ENCODE measurements around the gene AP1M1. TPM values are rescaled to one million over a fixed set of nuclear protein-coding genes. Genes with fewer than 3 reads are reported as not detected.
"Not testable (repeated sequence)": the region's sequence is repeated elsewhere in the genome, so short reads cannot be mapped to it uniquely, and the experiment has no call there.

The AP1M1 gene
- total and polyA plus RNA-seq, 3 experiments from 2014 or later = 113 to 145 (median 120) TPM

DNA sequence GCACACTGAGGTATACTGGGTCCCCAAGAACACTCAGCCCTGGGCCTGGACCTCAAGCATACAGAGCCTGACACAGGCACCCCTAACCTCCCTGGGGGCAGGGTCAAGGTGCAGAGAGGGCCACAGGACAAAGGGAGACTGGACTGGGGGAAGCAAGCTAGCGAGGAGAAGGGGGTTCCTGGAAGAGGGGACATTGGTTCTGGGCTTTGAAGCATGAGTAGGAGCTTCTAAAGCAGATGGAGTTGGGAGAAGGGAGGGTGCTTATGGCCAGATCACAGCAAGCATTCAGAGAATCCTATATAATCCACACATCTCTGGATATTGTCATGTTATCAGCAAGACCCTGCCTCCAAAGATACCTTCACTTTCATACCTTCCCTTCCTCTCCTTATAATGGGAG lies 27.6 kb upstream of the AP1M1 start:
- no peaks in the 10 kb centered on the region for H3K4me1 ChIP-seq (ENCODE audit: insufficient read depth, low read length)
- no peaks in the 10 kb centered on the region for H3K27me3 ChIP-seq (ENCODE audit: insufficient read depth, low read length, poor library complexity, severe bottlenecking)
- no peaks in the 10 kb centered on the region for H3K36me3 ChIP-seq (ENCODE audit: insufficient read depth, low read length)
- POLR2A ChIA-PET = interaction anchor here (0.7 kb wide), 1 partner anchor 8 kb away, joined by 3 read pairs; no protein-coding TSS in a partner anchor
- Mint-ChIP-seq H3K4me1 (peaks cover 4 to 8% (median 6%) of the 10 kb centered on the region in 3 donors), H3K9me3 (peaks cover 0 to 3% (median 0%) of the 10 kb centered on the region in 5 donors), H3K4me3 (no peak overlapping the region), H3K27ac (no peak overlapping the region), H3K27me3 (peaks cover 0 to 4% of the 10 kb centered on the region in 2 donors), H3K36me3 (no peaks in the 10 kb centered on the region)
- CTCF ChIA-PET = interaction anchor here (1.2 kb wide), 1 partner anchor 12 kb away, joined by 4 read pairs; no protein-coding TSS in a partner anchor
- no peak overlapping the region for H3K4me3 ChIP-seq (ENCODE audit: low read length)
- DNase-seq = no peak
- no peak overlapping the region for H3K27ac ChIP-seq (ENCODE audit: low read depth, low read length)
- no peaks in the 10 kb centered on the region for H3K9me3 ChIP-seq (ENCODE audit: low read length)

GRCh38 chr19:16175954-16176353 lies 21.8 kb upstream of the AP1M1 start:
- CTCF ChIA-PET = interaction anchor here (0.6 to 1.2 kb wide), 2 partner anchors 30 to 113 kb away, joined by 3 read pairs; no protein-coding TSS in a partner anchor
- H3K9me3 Mint-ChIP-seq = peaks cover 0 to 3% (median 0%) of the 10 kb centered on the region in 5 donors
- H3K4me3 Mint-ChIP-seq = no peak overlapping the region
- DNase-seq = no peak
- no peak overlapping the region for H3K27ac Mint-ChIP-seq
- no peaks in the 10 kb centered on the region for H3K9me3 ChIP-seq (ENCODE audit: low read length)
- H3K27me3 Mint-ChIP-seq = peaks cover 0 to 5% of the 10 kb centered on the region in 2 donors
- H3K27ac ChIP-seq (ENCODE audit: low read depth, low read length) = no peak overlapping the region
- POLR2A ChIA-PET = no interaction called here
- H3K4me1 Mint-ChIP-seq = no peaks in the 10 kb centered on the region
- H3K4me3 ChIP-seq (ENCODE audit: low read length) = no peak overlapping the region
- no peaks in the 10 kb centered on the region for H3K27me3 ChIP-seq (ENCODE audit: insufficient read depth, low read length, poor library complexity, severe bottlenecking)
- H3K4me1 ChIP-seq (ENCODE audit: insufficient read depth, low read length) = no peaks in the 10 kb centered on the region
- H3K36me3 Mint-ChIP-seq = no peaks in the 10 kb centered on the region
- no peaks in the 10 kb centered on the region for H3K36me3 ChIP-seq (ENCODE audit: insufficient read depth, low read length)

DNA sequence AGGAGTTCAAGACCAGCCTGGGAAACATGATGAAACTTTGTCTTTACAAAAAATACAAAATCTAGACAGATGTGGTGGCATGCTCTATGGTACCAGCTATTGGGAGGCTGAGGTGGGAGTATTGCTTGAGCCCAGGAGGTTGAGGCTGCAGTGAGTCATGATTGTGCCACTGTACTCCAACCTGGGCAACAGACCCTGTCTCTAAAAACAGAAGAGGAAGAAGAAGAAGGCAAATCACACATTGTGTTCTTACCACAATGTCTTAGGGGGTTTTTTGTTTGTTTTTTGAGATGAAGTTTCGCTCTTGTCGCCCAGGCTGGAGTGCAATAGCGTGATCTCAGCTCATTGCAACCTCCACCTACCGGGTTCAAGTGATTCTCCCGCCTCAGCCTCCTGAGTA lies 18.8 kb upstream of the AP1M1 start:
- H3K4me1 ChIP-seq (ENCODE audit: insufficient read depth, low read length); H3K27ac ChIP-seq (ENCODE audit: low read depth, low read length); H3K9me3 ChIP-seq (ENCODE audit: low read length); POLR2A ChIA-PET; H3K36me3 ChIP-seq (ENCODE audit: insufficient read depth, low read length); H3K27me3 ChIP-seq (ENCODE audit: insufficient read depth, low read length, poor library complexity, severe bottlenecking); H3K4me1 Mint-ChIP-seq; H3K27ac Mint-ChIP-seq; H3K36me3 Mint-ChIP-seq; H3K4me3 ChIP-seq (ENCODE audit: low read length); H3K9me3 Mint-ChIP-seq; H3K27me3 Mint-ChIP-seq; DNase-seq: not testable (repeated sequence)
- CTCF ChIA-PET = interaction anchor here (4.2 kb wide), 1 partner anchor 138 kb away, joined by 26 read pairs; no protein-coding TSS in a partner anchor
- H3K4me3 Mint-ChIP-seq = peak overlapping the region in 1 of 7 donors; percentile 3

DNA sequence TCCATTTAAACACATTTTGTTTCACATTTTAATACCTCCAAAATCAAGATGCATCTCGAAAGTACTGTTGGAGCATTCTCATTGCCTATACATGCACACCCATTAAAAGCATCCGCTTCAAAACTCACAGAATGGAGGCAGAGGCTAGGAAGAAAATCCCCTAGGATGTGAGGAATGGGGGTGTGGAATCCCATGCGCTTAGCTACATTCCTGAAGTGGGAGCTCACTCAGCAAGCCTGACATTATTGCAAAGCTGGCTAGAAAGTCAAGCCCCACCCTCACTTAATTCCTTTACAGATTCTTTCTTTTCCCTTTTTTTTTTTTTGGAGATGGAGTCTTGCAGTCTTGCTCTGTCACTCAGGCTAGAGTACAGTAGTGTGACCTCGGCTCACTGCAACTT lies 17.1 kb upstream of the AP1M1 start:
- Mint-ChIP-seq H3K9me3 (peaks cover 0 to 2% (median 0%) of the 10 kb centered on the region in 5 donors), H3K4me3 (no peak overlapping the region), H3K4me1 (peaks cover 11 to 18% (median 16%) of the 10 kb centered on the region in 3 donors), H3K27ac (no peak overlapping the region), H3K27me3 (peaks cover 0 to 3% of the 10 kb centered on the region in 2 donors), H3K36me3 (peaks cover 0 to 5% (median 2%) of the 10 kb centered on the region in 3 donors)
- Histone ChIP-seq H3K27ac (ENCODE audit: low read depth, low read length) (no peak overlapping the region), H3K4me3 (ENCODE audit: low read length) (no peak overlapping the region), H3K27me3 (ENCODE audit: insufficient read depth, low read length, poor library complexity, severe bottlenecking) (no peaks in the 10 kb centered on the region), H3K9me3 (ENCODE audit: low read length) (no peaks in the 10 kb centered on the region), H3K36me3 (ENCODE audit: insufficient read depth, low read length) (no peaks in the 10 kb centered on the region), H3K4me1 (ENCODE audit: insufficient read depth, low read length) (peaks cover 5% of the 10 kb centered on the region)
- POLR2A ChIA-PET = interaction anchor here (0.5 kb wide), 1 partner anchor 94 kb away, joined by 3 read pairs; no protein-coding TSS in a partner anchor
- CTCF ChIA-PET = interaction anchor here (1.8 to 4.2 kb wide), 3 partner anchors 128 to 551 kb away, joined by 3 to 26 read pairs (median 6); no protein-coding TSS in a partner anchor
- DNase-seq = no peak

DNA sequence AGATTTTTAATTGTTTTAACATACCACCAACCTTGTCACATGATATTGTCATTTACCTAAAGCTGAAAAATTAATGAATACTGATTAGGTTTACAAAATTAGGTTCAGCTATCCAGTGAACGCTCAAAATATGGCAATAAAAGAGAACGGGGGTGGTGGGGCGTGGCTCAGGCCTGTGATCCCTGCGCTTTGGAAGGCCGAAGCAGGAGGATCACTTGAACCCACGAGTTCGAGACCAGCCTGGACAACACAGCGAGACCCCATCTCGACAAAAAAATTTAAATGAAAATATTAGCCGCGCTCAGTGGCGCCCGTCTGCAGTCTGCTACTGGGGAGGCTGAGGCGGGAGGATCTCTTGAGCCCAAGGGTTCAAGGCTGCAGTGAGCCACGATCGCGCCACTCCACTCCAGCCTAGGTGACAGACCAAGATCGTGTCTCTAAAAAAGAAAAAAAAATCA lies 13.0 kb upstream of the AP1M1 start:
- POLR2A ChIA-PET = interaction anchor here (0.6 to 1.8 kb wide), 12 partner anchors 10 to 348 kb away, joined by 3 to 27 read pairs (median 5); partner anchors contain the start of genes AP1M1, KLF2 and RAB8A
- peak overlapping the region; percentile 35 for H3K4me3 ChIP-seq (ENCODE audit: low read length)
- no peak overlapping the region for H3K27ac ChIP-seq (ENCODE audit: low read depth, low read length)
- peaks cover 24% of the 10 kb centered on the region for H3K4me1 ChIP-seq (ENCODE audit: insufficient read depth, low read length)
- H3K9me3 ChIP-seq (ENCODE audit: low read length) = no peaks in the 10 kb centered on the region
- no peak for DNase-seq
- Mint-ChIP-seq H3K27ac (peak overlapping the region in 7 of 8 donors; percentile 71 to 98 (median 95)), H3K27me3 (peaks cover 0 to 2% of the 10 kb centered on the region in 2 donors), H3K4me3 (peak overlapping the region; percentile 95 to 100 (median 98)), H3K36me3 (peaks cover 0 to 29% (median 3%) of the 10 kb centered on the region in 3 donors), H3K9me3 (no peaks in the 10 kb centered on the region), H3K4me1 (peaks cover 30 to 44% (median 37%) of the 10 kb centered on the region in 3 donors)
- peaks cover 11% of the 10 kb centered on the region for H3K36me3 ChIP-seq (ENCODE audit: insufficient read depth, low read length)
- no peaks in the 10 kb centered on the region for H3K27me3 ChIP-seq (ENCODE audit: insufficient read depth, low read length, poor library complexity, severe bottlenecking)
- CTCF ChIA-PET = interaction anchor here (0.6 to 3.4 kb wide), 12 partner anchors 13 to 555 kb away, joined by 3 to 26 read pairs (median 6); partner anchors contain the start of genes AP1M1 and RAB8A

DNA sequence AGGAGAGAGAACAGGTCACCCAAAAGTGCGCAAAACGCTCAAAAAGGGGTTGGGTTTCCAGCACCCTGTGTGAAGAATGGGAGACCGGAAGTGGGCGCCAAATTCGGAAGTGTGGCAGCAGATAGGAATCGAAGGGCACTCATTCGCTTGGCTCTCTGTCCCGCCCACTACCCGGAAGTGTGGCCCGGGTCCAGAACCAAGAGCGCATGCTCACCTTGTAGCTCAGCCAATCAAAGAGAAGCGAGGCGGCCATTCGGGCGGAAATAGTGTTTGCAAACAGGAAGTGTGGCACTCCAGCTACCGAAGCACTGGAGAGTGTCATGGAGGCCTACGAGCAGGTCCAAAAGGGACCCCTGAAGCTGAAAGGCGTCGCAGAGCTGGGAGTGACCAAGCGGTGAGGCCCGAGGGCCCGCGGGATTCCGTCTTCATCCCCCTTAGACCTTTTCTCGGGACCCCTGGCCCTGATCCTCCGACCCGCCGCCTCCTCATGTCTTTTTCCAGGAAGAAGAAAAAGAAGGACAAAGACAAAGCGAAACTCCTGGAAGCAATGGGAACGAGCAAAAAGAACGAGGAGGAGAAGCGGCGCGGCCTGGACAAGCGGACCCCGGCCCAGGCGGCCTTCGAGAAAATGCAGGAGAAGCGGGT lies 12.5 kb upstream of the AP1M1 start, which contains the start of gene FAM32A:
FAM32A (plus strand) TSS at position 288 of the 645 bp plus-strand sequence; CDS start at position 321, 33 bp downstream.
- Mint-ChIP-seq H3K36me3 (peaks cover 0 to 34% (median 3%) of the 10 kb centered on the region in 3 donors), H3K27ac (peak within 1 kb of the TSS; percentile 80 to 98 (median 96)), H3K27me3 (peaks cover 0 to 2% of the 10 kb centered on the region in 2 donors), H3K4me1 (peaks cover 30 to 50% (median 37%) of the 10 kb centered on the region in 3 donors), H3K4me3 (peak within 1 kb of the TSS; percentile 95 to 100 (median 98)), H3K9me3 (no peaks in the 10 kb centered on the region)
- H3K4me1 ChIP-seq (ENCODE audit: insufficient read depth, low read length) = peaks cover 24% of the 10 kb centered on the region
- H3K4me3 ChIP-seq (ENCODE audit: low read length) = peak within 1 kb of the TSS; percentile 96
- H3K27me3 ChIP-seq (ENCODE audit: insufficient read depth, low read length, poor library complexity, severe bottlenecking) = no peaks in the 10 kb centered on the region
- DNase-seq = peak; percentile 96 to 100 (median 99)
- H3K9me3 ChIP-seq (ENCODE audit: low read length) = no peaks in the 10 kb centered on the region
- ChIA-PET POLR2A (interaction anchor here (0.6 to 1.8 kb wide), 13 partner anchors 9 to 348 kb away, joined by 3 to 27 read pairs (median 5); partner anchors contain the start of genes AP1M1, KLF2 and RAB8A), CTCF (interaction anchor here (0.6 to 3.4 kb wide), 14 partner anchors 12 to 233 kb away, joined by 3 to 26 read pairs (median 5); partner anchors contain the start of genes AP1M1, RAB8A and TPM4)
- H3K36me3 ChIP-seq (ENCODE audit: insufficient read depth, low read length) = peaks cover 17% of the 10 kb centered on the region
- H3K27ac ChIP-seq (ENCODE audit: low read depth, low read length) = peak within 1 kb of the TSS; percentile 74

DNA sequence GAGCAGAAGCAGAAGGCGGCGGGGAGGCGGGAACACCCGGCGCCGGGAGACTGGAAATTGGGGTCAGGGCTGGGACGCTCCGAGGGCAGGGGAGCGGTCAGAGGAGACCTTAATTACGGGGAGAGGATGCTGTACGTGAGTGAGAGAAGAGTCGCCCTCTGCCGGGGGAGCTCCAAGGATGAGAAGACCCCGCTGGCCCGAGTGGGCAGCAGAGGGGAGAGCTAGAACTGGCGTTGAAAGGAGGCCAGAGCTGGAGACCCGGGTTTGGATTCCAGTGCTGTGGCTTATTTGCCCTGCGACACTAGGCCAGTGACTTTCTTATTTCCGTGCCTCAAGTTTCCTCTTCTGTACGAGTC lies 12.0 kb upstream of the AP1M1 start:
- Histone ChIP-seq H3K27me3 (ENCODE audit: insufficient read depth, low read length, poor library complexity, severe bottlenecking) (no peaks in the 10 kb centered on the region), H3K9me3 (ENCODE audit: low read length) (no peaks in the 10 kb centered on the region), H3K27ac (ENCODE audit: low read depth, low read length) (peak overlapping the region; percentile 74), H3K4me1 (ENCODE audit: insufficient read depth, low read length) (peaks cover 24% of the 10 kb centered on the region), H3K4me3 (ENCODE audit: low read length) (peak overlapping the region; percentile 96), H3K36me3 (ENCODE audit: insufficient read depth, low read length) (peaks cover 22% of the 10 kb centered on the region)
- ChIA-PET POLR2A (interaction anchor here (0.9 to 1.8 kb wide), 10 partner anchors 9 to 186 kb away, joined by 3 to 27 read pairs (median 5); partner anchors contain the start of genes AP1M1 and RAB8A), CTCF (interaction anchor here (0.7 to 3.4 kb wide), 13 partner anchors 11 to 232 kb away, joined by 3 to 26 read pairs (median 6); partner anchors contain the start of genes AP1M1, RAB8A and TPM4)
- peaks cover 0 to 2% of the 10 kb centered on the region in 2 donors for H3K27me3 Mint-ChIP-seq
- H3K36me3 Mint-ChIP-seq = peaks cover 0 to 39% (median 3%) of the 10 kb centered on the region in 3 donors
- peak overlapping the region; percentile 71 to 98 (median 96) for H3K27ac Mint-ChIP-seq
- H3K4me3 Mint-ChIP-seq = peak overlapping the region; percentile 95 to 100 (median 98)
- H3K9me3 Mint-ChIP-seq = no peaks in the 10 kb centered on the region
- H3K4me1 Mint-ChIP-seq = peaks cover 30 to 51% (median 37%) of the 10 kb centered on the region in 3 donors
- DNase-seq = peak in 4 of 5 donors; percentile 24 to 60 (median 40)
